22Rv1 (cell line): ENCODE data around the gene TRIB2.

Experiments
- H3K27ac ChIP-seq: fragments of 450-650 bp; 2 replicates; pipeline ENCODE4 v1.5.1; 2017
- ZFX ChIP-seq: fragments of 450-650 bp; IDR thresholded peaks from 2 replicates; pipeline ENCODE4 v1.6.1; 2017; ENCODE audit warnings: antibody characterized with exemption, borderline replicate concordance
- TF ChIP-seq, protein P1 (sequence below): fragments of 450-650 bp; IDR thresholded peaks from 2 replicates; pipeline ENCODE4 v1.5.1; 2017; ENCODE audit warnings: mild to moderate bottlenecking

Gene TRIB2

DNA sequence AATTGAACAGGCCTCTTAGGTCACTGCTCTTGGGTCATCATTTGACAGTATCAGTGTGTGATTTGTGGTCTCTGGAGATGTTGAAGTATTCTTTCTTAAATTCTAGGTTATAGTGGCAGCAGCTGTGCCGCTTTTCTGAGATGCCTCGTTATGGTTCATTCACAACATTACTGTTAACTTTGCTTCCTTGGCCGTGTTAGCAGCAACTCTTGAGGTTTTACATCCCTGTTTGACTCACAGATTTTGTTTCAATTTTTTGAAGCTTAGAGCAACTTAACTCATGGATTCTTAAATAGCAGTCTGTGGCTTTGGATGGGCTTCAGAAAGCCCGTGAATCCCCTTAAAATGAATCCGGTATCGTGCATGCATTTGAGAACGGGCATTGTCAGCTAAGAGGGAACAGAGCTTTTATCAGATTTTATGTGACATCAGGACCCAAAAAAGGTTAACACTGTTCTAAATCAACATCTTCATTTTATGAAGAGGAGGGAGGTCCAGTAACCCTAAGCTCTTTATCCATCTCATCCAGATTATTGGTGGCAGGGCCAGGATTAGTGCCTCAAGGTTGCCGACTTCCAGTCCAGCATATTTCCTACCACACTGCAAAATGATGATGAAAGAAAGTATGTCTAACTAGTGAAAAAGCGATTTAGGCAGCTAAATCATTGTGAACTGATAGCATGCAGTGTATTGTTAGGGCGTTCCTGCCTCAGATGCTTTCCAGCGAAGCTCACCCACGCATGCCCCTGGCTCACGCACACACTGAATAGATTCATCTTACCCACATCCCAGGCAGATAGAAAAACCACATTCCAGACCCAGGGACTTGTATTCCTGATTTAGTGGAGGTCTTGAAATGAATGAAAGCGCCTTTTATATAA, 5.1 kb downstream of the TRIB2 start:
- TF ChIP-seq, protein P1, sequence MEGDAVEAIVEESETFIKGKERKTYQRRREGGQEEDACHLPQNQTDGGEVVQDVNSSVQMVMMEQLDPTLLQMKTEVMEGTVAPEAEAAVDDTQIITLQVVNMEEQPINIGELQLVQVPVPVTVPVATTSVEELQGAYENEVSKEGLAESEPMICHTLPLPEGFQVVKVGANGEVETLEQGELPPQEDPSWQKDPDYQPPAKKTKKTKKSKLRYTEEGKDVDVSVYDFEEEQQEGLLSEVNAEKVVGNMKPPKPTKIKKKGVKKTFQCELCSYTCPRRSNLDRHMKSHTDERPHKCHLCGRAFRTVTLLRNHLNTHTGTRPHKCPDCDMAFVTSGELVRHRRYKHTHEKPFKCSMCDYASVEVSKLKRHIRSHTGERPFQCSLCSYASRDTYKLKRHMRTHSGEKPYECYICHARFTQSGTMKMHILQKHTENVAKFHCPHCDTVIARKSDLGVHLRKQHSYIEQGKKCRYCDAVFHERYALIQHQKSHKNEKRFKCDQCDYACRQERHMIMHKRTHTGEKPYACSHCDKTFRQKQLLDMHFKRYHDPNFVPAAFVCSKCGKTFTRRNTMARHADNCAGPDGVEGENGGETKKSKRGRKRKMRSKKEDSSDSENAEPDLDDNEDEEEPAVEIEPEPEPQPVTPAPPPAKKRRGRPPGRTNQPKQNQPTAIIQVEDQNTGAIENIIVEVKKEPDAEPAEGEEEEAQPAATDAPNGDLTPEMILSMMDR = no peak
- no peak for TF ChIP-seq ZFX
- H3K27ac ChIP-seq = no peak overlapping the region

DNA sequence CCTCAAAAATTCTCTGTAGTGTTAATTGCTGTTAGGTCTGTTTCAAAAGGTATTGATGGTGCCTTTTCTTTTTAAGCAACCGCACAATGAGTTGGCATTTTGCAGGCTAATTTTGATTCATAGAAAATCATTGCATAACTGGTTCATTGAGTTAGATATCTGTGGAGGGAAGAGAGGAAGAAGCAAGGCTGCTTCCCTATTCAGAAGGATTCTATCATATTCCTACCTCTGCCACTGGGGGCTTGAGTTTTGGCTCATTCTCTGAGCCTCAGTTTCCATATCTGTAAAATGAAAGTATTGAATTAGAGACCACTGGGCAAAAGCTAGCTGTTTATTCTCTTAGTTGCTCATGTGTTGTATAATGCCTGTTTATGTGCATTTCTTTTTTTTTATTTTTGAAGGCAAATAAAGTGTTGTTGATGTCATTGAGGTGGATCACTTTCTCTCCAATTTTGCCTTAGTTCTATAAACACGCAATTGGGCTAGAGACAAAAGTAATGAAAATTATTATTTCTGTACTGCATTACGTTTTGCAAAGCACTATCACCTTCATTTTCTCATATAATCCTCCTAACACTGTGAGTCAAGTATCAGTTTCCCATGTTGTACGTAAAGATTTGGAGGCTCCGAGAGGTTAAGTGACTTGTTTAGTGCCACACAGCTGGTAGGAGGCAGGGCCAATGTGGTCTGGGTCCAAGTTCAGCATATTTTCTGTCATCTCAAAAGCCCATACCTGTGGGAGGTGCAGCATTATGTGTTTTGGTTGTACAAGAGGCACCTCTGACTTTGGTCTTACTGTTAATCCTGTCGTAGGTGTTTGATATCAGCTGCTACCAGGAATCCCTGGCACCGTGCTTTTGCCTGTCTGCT, 5.9 kb downstream of the TRIB2 start:
- no peak overlapping the region for H3K27ac ChIP-seq
- no peak for TF ChIP-seq ZFX
- TF ChIP-seq, protein P1 = no peak

DNA sequence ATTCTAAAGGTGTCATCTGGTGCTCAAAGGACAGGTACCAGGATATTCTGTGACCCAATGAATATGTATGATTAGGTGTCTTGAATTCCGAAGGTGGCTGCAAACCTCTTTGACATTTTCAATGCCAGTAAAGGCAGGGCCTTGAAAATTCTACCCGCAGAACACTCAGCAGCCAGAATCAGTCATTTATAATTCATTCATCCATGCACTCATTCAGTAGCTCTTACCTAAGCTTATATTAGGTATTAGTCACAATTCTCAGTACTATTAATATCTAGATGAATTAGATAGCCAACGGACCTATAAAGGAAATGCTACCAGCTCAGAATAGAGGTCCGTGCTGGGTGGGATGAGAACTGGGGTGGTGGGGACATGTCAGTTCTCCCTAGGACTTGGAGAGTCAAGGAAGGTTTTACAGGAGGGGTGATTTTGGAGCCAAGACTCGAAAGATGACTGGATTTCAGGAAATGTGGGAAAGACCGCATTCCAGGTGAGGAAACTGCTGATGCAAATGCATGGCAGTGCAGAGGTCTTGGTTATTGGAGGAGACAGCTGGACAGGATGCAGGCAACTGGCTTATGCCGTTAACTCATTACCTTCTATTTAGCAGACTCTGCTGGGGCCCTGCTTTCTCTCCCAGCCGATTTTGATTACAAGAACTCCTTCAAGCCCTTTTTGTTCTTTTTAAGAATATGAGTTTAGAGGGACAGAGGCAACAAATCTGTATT, 7.2 kb downstream of the TRIB2 start:
- no peak overlapping the region for H3K27ac ChIP-seq
- TF ChIP-seq ZFX = no peak
- TF ChIP-seq, protein P1 = no peak

DNA sequence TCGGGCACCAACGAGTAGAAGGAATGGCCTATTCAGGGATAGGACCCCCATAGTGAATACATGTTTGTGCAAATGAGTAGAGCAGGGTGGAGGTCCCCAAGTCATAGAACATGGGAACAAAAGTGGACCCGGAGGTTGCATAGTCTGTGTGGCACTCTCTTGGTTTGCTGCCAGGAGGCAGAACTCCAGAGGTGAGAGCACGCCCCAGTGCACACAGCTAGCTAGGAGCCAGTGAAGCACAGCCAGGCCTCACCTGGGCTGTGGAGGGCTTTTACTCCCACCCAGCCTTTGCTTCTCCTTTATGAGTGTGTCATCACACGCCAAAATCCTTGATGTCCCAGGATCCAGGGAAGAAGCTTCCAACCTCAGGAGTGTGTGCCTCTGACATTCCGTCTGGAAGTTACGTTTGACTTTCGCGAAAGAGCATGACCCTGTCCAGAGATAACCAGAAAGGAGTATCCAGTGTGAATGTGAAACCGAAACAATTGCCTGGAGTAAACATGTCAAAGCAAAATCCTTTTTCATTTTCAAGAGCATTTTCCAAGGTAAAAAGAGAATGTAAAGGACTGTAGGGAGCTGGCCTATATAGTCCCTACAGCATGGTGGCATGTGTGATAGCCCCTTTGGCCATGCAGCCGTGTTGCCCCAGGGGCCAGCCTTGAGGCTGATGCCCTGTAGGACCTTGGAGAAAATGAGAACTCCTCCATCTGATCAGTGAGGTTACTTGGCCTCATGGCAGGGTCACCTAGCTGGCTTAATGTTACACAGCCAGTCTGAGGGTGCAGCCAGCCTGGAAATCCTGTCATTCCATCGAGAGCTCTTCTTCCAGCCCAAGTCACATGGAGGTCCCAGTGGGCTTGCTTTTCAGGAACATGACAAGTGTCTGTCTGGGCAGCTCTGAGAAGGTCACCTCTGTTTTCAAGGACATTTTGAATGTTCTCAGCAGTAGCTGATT, 8.8 kb downstream of the TRIB2 start:
- no peak overlapping the region for H3K27ac ChIP-seq
- TF ChIP-seq, protein P1 = no peak
- TF ChIP-seq ZFX = no peak

DNA sequence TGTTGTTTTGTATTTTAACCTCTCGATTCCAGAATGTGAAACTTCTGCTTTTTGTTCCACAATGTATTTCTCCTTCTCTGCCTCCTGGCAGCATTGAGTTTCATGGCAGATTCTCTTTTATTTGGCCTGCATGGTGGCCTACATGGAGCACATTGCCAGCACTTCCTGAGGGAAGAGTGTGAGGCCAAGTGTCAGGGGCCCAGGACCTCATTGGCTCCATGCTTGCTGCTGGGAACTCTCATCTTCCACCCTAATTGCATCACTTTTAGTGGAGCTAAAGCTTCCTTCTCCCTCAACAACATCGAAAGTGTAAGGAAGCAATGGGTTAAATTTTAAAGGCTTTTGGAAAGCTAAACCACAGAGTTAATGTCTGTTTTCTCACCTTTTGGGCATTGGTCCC, 9.5 kb downstream of the TRIB2 start:
- no peak for TF ChIP-seq ZFX
- TF ChIP-seq, protein P1 = no peak
- H3K27ac ChIP-seq = no peak overlapping the region

DNA sequence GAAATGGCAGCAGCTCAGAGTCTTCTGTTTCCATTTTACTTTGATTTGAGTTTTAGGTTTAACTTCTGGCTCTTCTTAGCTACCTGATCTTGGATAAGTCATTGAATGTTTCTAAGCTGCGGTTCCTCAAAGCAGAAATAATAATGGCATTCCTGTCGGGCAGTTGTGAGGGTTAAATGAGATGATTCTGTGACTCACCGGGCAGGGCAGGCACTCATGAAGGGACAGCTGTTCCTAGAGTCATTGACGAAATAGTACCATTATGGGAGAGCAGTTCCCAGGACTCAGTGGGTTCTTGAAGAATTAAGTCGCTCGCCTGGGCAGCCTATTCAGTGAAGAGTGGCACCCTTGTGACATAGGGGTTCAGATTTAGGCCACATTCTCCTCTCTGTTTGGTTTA, 10.3 kb downstream of the TRIB2 start:
- H3K27ac ChIP-seq = no peak overlapping the region
- TF ChIP-seq ZFX = no peak
- TF ChIP-seq, protein P1 = no peak
